Measurements from ENCODE around the gene TRAM2. TPM values are rescaled to one million over a fixed set of nuclear protein-coding genes. Genes with fewer than 3 reads are reported as not detected.
A peak's percentile ranks its signal among the peaks of the same experiment; 100 is the strongest.

Gene TRAM2
- total and polyA plus RNA-seq, 2 of the 4 experiments (the other 2 are of a cell fraction) = 77.2 to 95.7 TPM

GRCh38 chr6:52503323-52503747 lies 73.5 kb downstream of the TRAM2 start:
- Histone ChIP-seq H2BK20ac (ENCODE audit: low read depth, low read length) (no peak overlapping the region), H2AK9ac (replicated peaks; ENCODE audit: low read depth, low read length, poor library complexity) (peak overlapping the region; percentile 1), H3K79me1 (ENCODE audit: low read depth in 1 of 2, low read length in 2 of 2) (peaks cover 23 to 95% of the 10 kb centered on the region in 2 experiments), H3K4me1 (ENCODE audit: control insufficient read depth, insufficient read depth, low read length) (peaks cover 39% of the 10 kb centered on the region), H2BK15ac (ENCODE audit: low read depth, low read length) (no peak overlapping the region), H4K8ac (ENCODE audit: low read depth in 2 of 2, low read length in 2 of 2) (peak overlapping the region in 1 of 2 experiments; percentile 6; a peak in 1 of 4 replicates), H4K91ac (ENCODE audit: insufficient read depth, low read depth, low read length) (peak overlapping the region; percentile 48; the same call in 1 of the 2 replicates), H3K56ac (ENCODE audit: extremely low read depth, insufficient read depth, low read length) (no peak overlapping the region), H2BK5ac (ENCODE audit: low read depth, low read length, poor library complexity, severe bottlenecking) (peak overlapping the region; percentile 68), H3K27ac (ENCODE audit: insufficient read depth, low read length) (peak overlapping the region; percentile 16), H3K9ac (ENCODE audit: low read depth, low read length) (no peak overlapping the region), H3K4ac (ENCODE audit: low read depth, low read length) (peak overlapping the region; percentile 44), H2AK5ac (ENCODE audit: low read depth, low read length) (peak overlapping the region; percentile 83; the same call in 1 of the 2 replicates), H3K18ac (ENCODE audit: low read depth, low read length) (no peak overlapping the region), H3K27me3 (ENCODE audit: control insufficient read depth, insufficient read depth, low read length) (no peaks in the 10 kb centered on the region), H3K23ac (ENCODE audit: low read depth, low read length) (no peak overlapping the region; the same call in 1 of the 2 replicates), H3K9me3 (ENCODE audit: control insufficient read depth, insufficient read depth, low read length) (no peaks in the 10 kb centered on the region), H3K9me1 (ENCODE audit: insufficient read depth, low read length) (peaks cover 51% of the 10 kb centered on the region), H3K4me3 (ENCODE audit: insufficient read depth, low read depth, low read length) (no peak overlapping the region), H2AFZ (replicated peaks; ENCODE audit: low read length, poor library complexity) (no peak overlapping the region), H4K5ac (ENCODE audit: low read depth, low read length) (peak overlapping the region; percentile 26; the same call in 1 of the 2 replicates), H3K14ac (replicated peaks; ENCODE audit: low read depth, low read length) (no peak overlapping the region), H3K36me3 (ENCODE audit: control insufficient read depth, insufficient read depth, low read length) (peaks cover 75% of the 10 kb centered on the region), H4K20me1 (ENCODE audit: insufficient read depth, low read length) (no peaks in the 10 kb centered on the region), H3K4me2 (ENCODE audit: low read depth, low read length) (no peak overlapping the region), H2BK120ac (ENCODE audit: low read depth, low read length) (peak overlapping the region; percentile 50; the same call in 1 of the 2 replicates)
- in situ Hi-C loops (cut with MboI; ENCODE audit: low sequenced_read_pairs) = no loop called here
- no peak; the same call in 1 of the 2 replicates for ATAC-seq (ENCODE audit: low read depth)
- 80% methylated on average over 1 of the region's 5 CpGs; no CpG with 5 or more reads in 1 of the 2 experiments for WGBS, 2 experiments (ENCODE audit: extremely low coverage in 2 of 2, insufficient read length in 1 of 2)
- DNase-seq = no peak
- ChIA-PET CTCF (no interaction called here), POLR2A (ENCODE audit: unreplicated experiment) (no interaction called here)
- intact Hi-C loops (cut with micrococcal nuclease) = no loop called here
- dilution Hi-C loops (cut with HindIII; ENCODE audit: low sequenced_read_pairs, unreplicated experiment) = no loop called here
- no TSS peak for BruUV-seq (replicated peaks)
- TF ChIP-seq SMC3 (IDR thresholded peaks at IDR 0.05; ENCODE audit: low read depth, low read length) = no peak
- TF ChIP-seq USF2 (IDR thresholded peaks at IDR 0.05; ENCODE audit: low read depth, low read length) = no peak
- no peak for TF ChIP-seq NFE2L2 (IDR thresholded peaks at IDR 0.05; ENCODE audit: low read depth, low read length)
- no peak for TF ChIP-seq CEBPB (IDR thresholded peaks at IDR 0.05; ENCODE audit: low read depth, low read length)
- TF ChIP-seq RFX5 (IDR thresholded peaks at IDR 0.05; ENCODE audit: low read depth, low read length) = no peak
- no peak for TF ChIP-seq CTCF (conservative IDR thresholded peaks at IDR 0.05; ENCODE audit: low read depth, low read length)
- TF ChIP-seq CHD1 (IDR thresholded peaks at IDR 0.05; ENCODE audit: low read depth, low read length) = no peak
- TF ChIP-seq RCOR1 (IDR thresholded peaks at IDR 0.05; ENCODE audit: insufficient replicate concordance, low read length) = no peak
- TF ChIP-seq POLR2A (IDR thresholded peaks at IDR 0.05; ENCODE audit: low read depth, low read length) = no peak
- TF ChIP-seq FOS (IDR thresholded peaks at IDR 0.05; ENCODE audit: low read depth, low read length) = no peak
- no peak for TF ChIP-seq MAFK (IDR thresholded peaks at IDR 0.05; ENCODE audit: low read depth, low read length)
- TF ChIP-seq MAZ (IDR thresholded peaks at IDR 0.05; ENCODE audit: borderline replicate concordance, low read depth, low read length) = no peak
- no peak for TF ChIP-seq ELK1 (IDR thresholded peaks at IDR 0.05; ENCODE audit: borderline replicate concordance, low read depth, low read length)
- no peak for TF ChIP-seq MXI1 (IDR thresholded peaks at IDR 0.05; ENCODE audit: borderline replicate concordance, low read depth, low read length)
- TF ChIP-seq RAD21 (IDR thresholded peaks at IDR 0.05; ENCODE audit: low read length) = no peak
- TF ChIP-seq BHLHE40 (IDR thresholded peaks at IDR 0.05; ENCODE audit: low read depth, low read length) = no peak

Measured in IMR-90 (cell line).